ENCODE measurements around the gene SRBD1. TPM values are rescaled to one million over a fixed set of nuclear protein-coding genes. Genes with fewer than 3 reads are reported as not detected.

SRBD1 gene
- polyA plus RNA-seq, 4 donors, result 4.7 to 10.9 (median 7.1) TPM

DNA sequence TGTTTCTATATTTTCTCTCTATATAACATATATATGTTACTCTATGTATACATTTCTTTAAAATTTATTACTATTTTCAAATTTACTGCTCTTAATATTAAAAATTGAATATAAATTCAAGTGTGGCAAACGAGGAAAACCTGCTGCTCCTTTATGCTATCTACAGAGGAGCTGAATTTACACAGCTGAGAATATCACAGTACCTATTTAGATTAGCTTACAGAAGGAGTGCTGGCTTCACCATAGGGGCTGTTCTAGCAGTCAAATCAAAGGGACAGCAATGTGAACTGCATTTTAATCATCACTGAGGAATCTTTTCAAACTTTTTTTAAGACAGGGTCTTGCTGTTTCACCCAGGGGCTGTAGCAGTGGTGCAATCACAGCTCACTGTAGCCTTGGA is 213.8 kb downstream of the SRBD1 start:
- Histone ChIP-seq H3K27me3 (ENCODE audit: control insufficient read depth in 3 of 3, insufficient read depth in 3 of 3, low read length in 3 of 3) (no peaks in the 10 kb centered on the region), H3K27ac (ENCODE audit: low read depth in 1 of 3, low read length in 2 of 3) (no peak overlapping the region), H3K4me1 (ENCODE audit: control insufficient read depth in 3 of 3, insufficient read depth in 2 of 3, low read depth in 1 of 3, low read length in 2 of 3) (no peaks in the 10 kb centered on the region), H3K36me3 (ENCODE audit: control insufficient read depth in 3 of 3, insufficient read depth in 2 of 3, low read depth in 1 of 3, low read length in 3 of 3) (peaks cover 0 to 5% (median 0%) of the 10 kb centered on the region in 3 donors), H3K4me3 (ENCODE audit: low read depth in 1 of 3, low read length in 3 of 3) (no peak overlapping the region), H3K9me3 (ENCODE audit: control insufficient read depth in 2 of 2, insufficient read depth in 1 of 2, low read depth in 1 of 2, low read length in 1 of 2) (no peaks in the 10 kb centered on the region)
- 65 to 80% (median 72%) methylated on average over 1 of the region's 1 CpG for WGBS, 3 donors
- no peak for FAIRE-seq
- no peak for DNase-seq

GRCh38 chr2:45396671-45397070 is 214.4 kb downstream of the SRBD1 start:
- H3K27me3 ChIP-seq (ENCODE audit: control insufficient read depth in 3 of 3, insufficient read depth in 3 of 3, low read length in 3 of 3), result no peaks in the 10 kb centered on the region
- DNase-seq, result no peak

DNA sequence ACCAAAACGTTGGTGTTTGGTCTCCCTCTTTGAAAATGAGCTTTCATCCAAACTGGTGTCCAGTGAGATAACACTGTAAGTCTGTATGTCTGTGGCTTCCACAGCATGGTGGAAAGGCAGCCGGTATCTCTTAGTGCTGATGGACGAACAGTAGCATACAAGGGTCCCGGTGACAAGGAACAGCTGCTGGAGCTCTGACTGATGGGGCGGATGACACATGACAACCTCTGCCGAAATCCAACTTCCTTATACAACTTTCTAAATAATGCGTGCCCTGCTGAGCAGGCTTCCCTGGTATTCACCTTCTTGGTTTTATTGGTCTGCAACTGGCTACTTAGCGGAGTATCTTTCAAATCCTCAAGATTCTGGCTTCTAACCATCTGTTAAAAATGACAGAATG is 216.2 kb downstream of the SRBD1 start:
- 89 to 93% (median 93%) methylated on average over 8 of the region's 8 CpGs for WGBS, 3 donors
- no peak overlapping the region for H3K4me3 ChIP-seq (ENCODE audit: low read depth in 1 of 3, low read length in 3 of 3)
- H3K9me3 ChIP-seq (ENCODE audit: control insufficient read depth in 2 of 2, insufficient read depth in 1 of 2, low read depth in 1 of 2, low read length in 1 of 2), result no peaks in the 10 kb centered on the region
- no peak overlapping the region for H3K27ac ChIP-seq (ENCODE audit: low read depth in 1 of 3, low read length in 2 of 3)
- no peak for DNase-seq
- H3K27me3 ChIP-seq (ENCODE audit: control insufficient read depth in 3 of 3, insufficient read depth in 3 of 3, low read length in 3 of 3), result no peaks in the 10 kb centered on the region
- no peaks in the 10 kb centered on the region for H3K4me1 ChIP-seq (ENCODE audit: control insufficient read depth in 3 of 3, insufficient read depth in 2 of 3, low read depth in 1 of 3, low read length in 2 of 3)
- H3K36me3 ChIP-seq (ENCODE audit: control insufficient read depth in 3 of 3, insufficient read depth in 2 of 3, low read depth in 1 of 3, low read length in 3 of 3), result peaks cover 0 to 3% (median 2%) of the 10 kb centered on the region in 3 donors
- FAIRE-seq, result no peak

More at GRCh38 chr2:45396671-45397070, 214.4 kb downstream of the SRBD1 start:
- H3K27ac ChIP-seq (ENCODE audit: low read depth in 1 of 3, low read length in 2 of 3), result no peak overlapping the region
- no peak overlapping the region for H3K4me3 ChIP-seq (ENCODE audit: low read depth in 1 of 3, low read length in 3 of 3)
- H3K9me3 ChIP-seq (ENCODE audit: control insufficient read depth in 2 of 2, insufficient read depth in 1 of 2, low read depth in 1 of 2, low read length in 1 of 2), result no peaks in the 10 kb centered on the region
- FAIRE-seq, result no peak
- WGBS, 3 donors, result 53 to 79% (median 76%) methylated on average over 1 of the region's 1 CpG
- no peaks in the 10 kb centered on the region for H3K4me1 ChIP-seq (ENCODE audit: control insufficient read depth in 3 of 3, insufficient read depth in 2 of 3, low read depth in 1 of 3, low read length in 2 of 3)
- H3K36me3 ChIP-seq (ENCODE audit: control insufficient read depth in 3 of 3, insufficient read depth in 2 of 3, low read depth in 1 of 3, low read length in 3 of 3), result peaks cover 0 to 5% (median under 1%) of the 10 kb centered on the region in 3 donors

DNA sequence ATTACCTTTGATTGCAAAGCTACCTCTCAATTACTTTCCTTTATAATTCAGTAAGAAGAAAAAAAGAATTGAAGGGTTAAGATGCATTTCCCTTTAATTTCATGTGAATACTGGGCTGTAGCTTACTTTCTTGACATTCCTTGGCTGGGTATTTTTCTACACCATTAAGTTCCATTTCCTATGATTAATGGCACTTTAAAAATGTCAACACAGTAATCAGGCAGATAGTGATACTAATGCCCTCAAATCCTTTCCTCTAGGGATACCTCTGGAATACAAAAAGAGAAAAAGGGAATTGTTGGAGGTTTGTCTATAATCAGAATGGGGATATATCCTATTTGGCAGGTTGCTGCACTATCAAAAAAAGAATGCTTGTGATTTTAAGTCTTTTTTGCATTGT is 216.9 kb downstream of the SRBD1 start:
- no peaks in the 10 kb centered on the region for H3K27me3 ChIP-seq (ENCODE audit: control insufficient read depth in 3 of 3, insufficient read depth in 3 of 3, low read length in 3 of 3)
- H3K4me1 ChIP-seq (ENCODE audit: control insufficient read depth in 3 of 3, insufficient read depth in 2 of 3, low read depth in 1 of 3, low read length in 2 of 3), result no peaks in the 10 kb centered on the region
- no peak overlapping the region for H3K27ac ChIP-seq (ENCODE audit: low read depth in 1 of 3, low read length in 2 of 3)
- FAIRE-seq (no peak), DNase-seq (no peak)
- H3K9me3 ChIP-seq (ENCODE audit: control insufficient read depth in 2 of 2, insufficient read depth in 1 of 2, low read depth in 1 of 2, low read length in 1 of 2), result no peaks in the 10 kb centered on the region
- H3K4me3 ChIP-seq (ENCODE audit: low read depth in 1 of 3, low read length in 3 of 3), result no peak overlapping the region
- H3K36me3 ChIP-seq (ENCODE audit: control insufficient read depth in 3 of 3, insufficient read depth in 2 of 3, low read depth in 1 of 3, low read length in 3 of 3), result peaks cover 0 to 3% (median 2%) of the 10 kb centered on the region in 3 donors

GRCh38 chr2:45391866-45392265 is 219.2 kb downstream of the SRBD1 start:
- Histone ChIP-seq H3K4me3 (ENCODE audit: low read depth in 1 of 3, low read length in 3 of 3) (no peak overlapping the region), H3K27ac (ENCODE audit: low read depth in 1 of 3, low read length in 2 of 3) (no peak overlapping the region), H3K36me3 (ENCODE audit: control insufficient read depth in 3 of 3, insufficient read depth in 2 of 3, low read depth in 1 of 3, low read length in 3 of 3) (peaks cover 0 to 6% (median 5%) of the 10 kb centered on the region in 3 donors), H3K27me3 (ENCODE audit: control insufficient read depth in 3 of 3, insufficient read depth in 3 of 3, low read length in 3 of 3) (no peaks in the 10 kb centered on the region), H3K4me1 (ENCODE audit: control insufficient read depth in 3 of 3, insufficient read depth in 2 of 3, low read depth in 1 of 3, low read length in 2 of 3) (no peaks in the 10 kb centered on the region), H3K9me3 (ENCODE audit: control insufficient read depth in 2 of 2, insufficient read depth in 1 of 2, low read depth in 1 of 2, low read length in 1 of 2) (no peaks in the 10 kb centered on the region)
- FAIRE-seq (no peak), DNase-seq (no peak)

DNA sequence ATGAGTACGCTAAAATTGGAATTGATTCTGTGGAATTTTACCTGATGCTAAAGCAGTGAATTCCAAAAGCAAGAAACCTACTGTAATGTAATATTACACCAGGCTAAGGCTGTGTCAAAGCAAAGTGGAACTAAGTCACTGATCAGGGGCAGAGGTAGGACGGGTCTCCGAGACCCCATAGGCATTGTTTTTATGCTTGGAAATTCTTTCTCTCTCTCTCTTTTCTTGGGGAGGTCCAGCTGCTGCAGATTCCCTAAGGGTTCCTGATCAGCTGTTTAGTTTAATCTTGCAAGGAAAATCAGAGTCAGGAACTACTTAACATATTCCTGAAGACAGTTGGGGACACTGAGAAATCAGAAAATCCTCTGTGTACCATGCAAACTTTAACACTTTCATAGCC is 220.2 kb downstream of the SRBD1 start:
- WGBS, 3 donors, result 90 to 97% (median 97%) methylated on average over 3 of the region's 3 CpGs
- H3K27ac ChIP-seq (ENCODE audit: low read depth in 1 of 3, low read length in 2 of 3), result no peak overlapping the region
- no peak overlapping the region for H3K4me3 ChIP-seq (ENCODE audit: low read depth in 1 of 3, low read length in 3 of 3)
- no peak for DNase-seq
- no peaks in the 10 kb centered on the region for H3K27me3 ChIP-seq (ENCODE audit: control insufficient read depth in 3 of 3, insufficient read depth in 3 of 3, low read length in 3 of 3)
- H3K4me1 ChIP-seq (ENCODE audit: control insufficient read depth in 3 of 3, insufficient read depth in 2 of 3, low read depth in 1 of 3, low read length in 2 of 3), result no peaks in the 10 kb centered on the region
- peaks cover 0 to 6% (median 5%) of the 10 kb centered on the region in 3 donors for H3K36me3 ChIP-seq (ENCODE audit: control insufficient read depth in 3 of 3, insufficient read depth in 2 of 3, low read depth in 1 of 3, low read length in 3 of 3)
- no peak for FAIRE-seq
- no peaks in the 10 kb centered on the region for H3K9me3 ChIP-seq (ENCODE audit: control insufficient read depth in 2 of 2, insufficient read depth in 1 of 2, low read depth in 1 of 2, low read length in 1 of 2)

DNA sequence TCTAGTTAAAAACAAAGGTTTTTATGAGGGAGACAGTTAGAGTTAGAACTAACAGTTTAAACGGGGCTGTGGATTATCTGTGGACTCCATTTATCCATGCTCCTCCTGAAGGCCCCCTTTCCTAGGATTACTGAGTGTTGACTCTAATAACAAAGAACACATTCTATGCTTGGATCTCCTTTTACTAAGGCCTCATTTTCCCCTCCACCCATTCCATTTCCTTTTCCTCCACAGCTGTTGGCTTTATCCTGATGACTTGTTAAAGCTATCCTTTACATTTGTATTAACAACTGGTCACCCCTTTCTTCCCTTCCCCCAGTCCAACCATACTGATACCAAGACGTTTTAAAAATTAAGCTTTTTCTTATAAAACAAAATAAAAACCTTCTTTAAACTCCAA is 220.6 kb downstream of the SRBD1 start:
- H3K4me1 ChIP-seq (ENCODE audit: control insufficient read depth in 3 of 3, insufficient read depth in 2 of 3, low read depth in 1 of 3, low read length in 2 of 3), result no peaks in the 10 kb centered on the region
- FAIRE-seq (no peak), DNase-seq (no peak)
- H3K36me3 ChIP-seq (ENCODE audit: control insufficient read depth in 3 of 3, insufficient read depth in 2 of 3, low read depth in 1 of 3, low read length in 3 of 3), result peaks cover 0 to 6% (median 5%) of the 10 kb centered on the region in 3 donors
- WGBS, 3 donors, result 64 to 77% (median 65%) methylated on average over 2 of the region's 2 CpGs
- H3K9me3 ChIP-seq (ENCODE audit: control insufficient read depth in 2 of 2, insufficient read depth in 1 of 2, low read depth in 1 of 2, low read length in 1 of 2), result no peaks in the 10 kb centered on the region
- no peaks in the 10 kb centered on the region for H3K27me3 ChIP-seq (ENCODE audit: control insufficient read depth in 3 of 3, insufficient read depth in 3 of 3, low read length in 3 of 3)
- H3K27ac ChIP-seq (ENCODE audit: low read depth in 1 of 3, low read length in 2 of 3), result no peak overlapping the region
- H3K4me3 ChIP-seq (ENCODE audit: low read depth in 1 of 3, low read length in 3 of 3), result no peak overlapping the region

DNA sequence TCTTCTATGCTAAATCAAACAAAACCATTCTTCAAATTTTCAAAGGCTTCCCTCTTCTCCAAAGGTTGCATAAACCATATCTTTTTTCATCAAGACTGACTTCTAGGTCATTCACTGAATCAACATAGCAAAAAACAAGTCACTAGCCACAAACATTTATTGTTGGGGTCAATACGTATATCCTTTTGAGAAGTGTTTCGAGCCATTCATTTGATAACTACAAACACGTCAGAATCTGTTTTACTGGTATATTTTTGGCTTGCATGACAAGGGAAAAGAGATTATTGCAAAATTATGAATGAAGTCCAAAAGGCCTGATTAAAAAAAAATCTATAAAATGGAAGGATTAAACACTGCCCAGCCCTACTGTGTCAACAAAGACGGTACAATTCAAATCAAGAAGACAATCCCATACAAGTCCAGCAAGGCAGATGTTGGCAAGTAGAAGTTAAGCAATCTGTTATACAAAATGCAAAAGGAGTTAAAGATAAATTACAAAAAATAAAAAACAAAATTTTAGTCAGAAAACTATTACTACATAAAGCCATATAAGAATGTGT is 222.4 kb downstream of the SRBD1 start:
- Histone ChIP-seq H3K36me3 (ENCODE audit: control insufficient read depth in 3 of 3, insufficient read depth in 2 of 3, low read depth in 1 of 3, low read length in 3 of 3) (peaks cover 0 to 6% (median 5%) of the 10 kb centered on the region in 3 donors), H3K4me1 (ENCODE audit: control insufficient read depth in 3 of 3, insufficient read depth in 2 of 3, low read depth in 1 of 3, low read length in 2 of 3) (no peaks in the 10 kb centered on the region), H3K4me3 (ENCODE audit: low read depth in 1 of 3, low read length in 3 of 3) (no peak overlapping the region), H3K27ac (ENCODE audit: low read depth in 1 of 3, low read length in 2 of 3) (no peak overlapping the region), H3K27me3 (ENCODE audit: control insufficient read depth in 3 of 3, insufficient read depth in 3 of 3, low read length in 3 of 3) (no peaks in the 10 kb centered on the region), H3K9me3 (ENCODE audit: control insufficient read depth in 2 of 2, insufficient read depth in 1 of 2, low read depth in 1 of 2, low read length in 1 of 2) (no peaks in the 10 kb centered on the region)
- 81 to 89% (median 86%) methylated on average over 4 of the region's 4 CpGs for WGBS, 3 donors
- no peak for FAIRE-seq
- DNase-seq, result no peak

- H3K36me3 ChIP-seq (ENCODE audit: control insufficient read depth in 3 of 3, insufficient read depth in 2 of 3, low read depth in 1 of 3, low read length in 3 of 3), result no peaks in the 10 kb centered on the region
- WGBS, 3 donors, result 74 to 94% (median 87%) methylated on average over 1 of the region's 1 CpG
- FAIRE-seq, result no peak
Observed at GRCh38 chr2:45382744-45383143, 228.3 kb downstream of the SRBD1 start.

More at GRCh38 chr2:45382744-45383143, 228.3 kb downstream of the SRBD1 start:
- no peak overlapping the region for H3K27ac ChIP-seq (ENCODE audit: low read depth in 1 of 3, low read length in 2 of 3)
- H3K4me1 ChIP-seq (ENCODE audit: control insufficient read depth in 3 of 3, insufficient read depth in 2 of 3, low read depth in 1 of 3, low read length in 2 of 3), result peaks cover 0 to 11% (median 3%) of the 10 kb centered on the region in 3 donors
- no peaks in the 10 kb centered on the region for H3K9me3 ChIP-seq (ENCODE audit: control insufficient read depth in 2 of 2, insufficient read depth in 1 of 2, low read depth in 1 of 2, low read length in 1 of 2)
- H3K4me3 ChIP-seq (ENCODE audit: low read depth in 1 of 3, low read length in 3 of 3), result no peak overlapping the region
- H3K27me3 ChIP-seq (ENCODE audit: control insufficient read depth in 3 of 3, insufficient read depth in 3 of 3, low read length in 3 of 3), result no peaks in the 10 kb centered on the region
- no peak for DNase-seq

All from small intestine (tissue), 7 donors.